Measurements from ENCODE around the gene ALPL. TPM values are rescaled to one million over a fixed set of nuclear protein-coding genes. Genes with fewer than 3 reads are reported as not detected.

Gene ALPL
- total RNA-seq, 1 donor from 2014 or later, result 10.0 TPM

DNA sequence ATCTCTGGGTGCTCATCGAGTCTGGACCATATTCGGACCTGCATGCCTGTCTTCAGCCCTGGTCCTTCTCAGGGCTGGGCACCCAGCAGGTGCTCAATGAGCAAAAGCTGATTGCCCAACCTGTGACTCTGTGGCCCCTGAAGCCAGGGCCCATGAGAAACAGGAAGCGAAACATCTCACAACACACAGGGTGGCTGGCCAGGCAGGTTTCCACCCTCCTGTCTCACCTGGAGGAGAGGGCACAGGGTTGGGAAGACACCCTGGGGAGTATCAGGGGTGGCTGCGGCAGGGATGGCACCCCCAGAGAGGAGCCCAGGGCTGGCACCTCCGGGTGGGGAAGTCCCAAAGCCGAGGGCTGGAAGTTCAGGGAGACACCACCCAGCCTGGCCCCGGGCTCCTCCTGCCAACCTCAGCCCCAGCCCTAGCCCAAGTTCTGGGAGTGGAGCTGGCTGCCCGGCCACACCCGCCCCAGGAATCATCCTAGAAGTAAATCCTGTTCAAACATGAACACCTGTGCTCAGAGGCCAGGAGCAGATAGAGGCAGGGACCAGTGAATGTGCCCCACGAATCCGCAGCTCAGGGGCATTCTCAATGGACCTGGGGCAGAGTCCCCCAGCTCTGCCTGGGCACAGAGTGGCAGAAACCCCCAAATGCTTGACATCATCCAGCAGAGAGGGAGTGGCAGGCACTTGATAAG is 105.3 kb downstream of the ALPL start:
- no peak overlapping the region for H3K4me3 Mint-ChIP-seq (ENCODE audit: unreplicated experiment)
- H3K9me3 Mint-ChIP-seq (ENCODE audit: unreplicated experiment), result peaks cover 6% of the 10 kb centered on the region
- TF ChIP-seq, protein P1, sequence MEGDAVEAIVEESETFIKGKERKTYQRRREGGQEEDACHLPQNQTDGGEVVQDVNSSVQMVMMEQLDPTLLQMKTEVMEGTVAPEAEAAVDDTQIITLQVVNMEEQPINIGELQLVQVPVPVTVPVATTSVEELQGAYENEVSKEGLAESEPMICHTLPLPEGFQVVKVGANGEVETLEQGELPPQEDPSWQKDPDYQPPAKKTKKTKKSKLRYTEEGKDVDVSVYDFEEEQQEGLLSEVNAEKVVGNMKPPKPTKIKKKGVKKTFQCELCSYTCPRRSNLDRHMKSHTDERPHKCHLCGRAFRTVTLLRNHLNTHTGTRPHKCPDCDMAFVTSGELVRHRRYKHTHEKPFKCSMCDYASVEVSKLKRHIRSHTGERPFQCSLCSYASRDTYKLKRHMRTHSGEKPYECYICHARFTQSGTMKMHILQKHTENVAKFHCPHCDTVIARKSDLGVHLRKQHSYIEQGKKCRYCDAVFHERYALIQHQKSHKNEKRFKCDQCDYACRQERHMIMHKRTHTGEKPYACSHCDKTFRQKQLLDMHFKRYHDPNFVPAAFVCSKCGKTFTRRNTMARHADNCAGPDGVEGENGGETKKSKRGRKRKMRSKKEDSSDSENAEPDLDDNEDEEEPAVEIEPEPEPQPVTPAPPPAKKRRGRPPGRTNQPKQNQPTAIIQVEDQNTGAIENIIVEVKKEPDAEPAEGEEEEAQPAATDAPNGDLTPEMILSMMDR (IDR thresholded peaks at IDR 0.05; ENCODE audit: partially characterized antibody, unreplicated experiment), result no peak
- no peak overlapping the region for H3K27ac Mint-ChIP-seq (ENCODE audit: unreplicated experiment)
- peaks cover 6% of the 10 kb centered on the region for H3K4me1 Mint-ChIP-seq (ENCODE audit: low read depth, unreplicated experiment)
- DNase-seq, result no peak
- no peaks in the 10 kb centered on the region for H3K36me3 Mint-ChIP-seq (ENCODE audit: unreplicated experiment)
- peaks cover 5% of the 10 kb centered on the region for H3K27me3 Mint-ChIP-seq (ENCODE audit: unreplicated experiment)

DNA sequence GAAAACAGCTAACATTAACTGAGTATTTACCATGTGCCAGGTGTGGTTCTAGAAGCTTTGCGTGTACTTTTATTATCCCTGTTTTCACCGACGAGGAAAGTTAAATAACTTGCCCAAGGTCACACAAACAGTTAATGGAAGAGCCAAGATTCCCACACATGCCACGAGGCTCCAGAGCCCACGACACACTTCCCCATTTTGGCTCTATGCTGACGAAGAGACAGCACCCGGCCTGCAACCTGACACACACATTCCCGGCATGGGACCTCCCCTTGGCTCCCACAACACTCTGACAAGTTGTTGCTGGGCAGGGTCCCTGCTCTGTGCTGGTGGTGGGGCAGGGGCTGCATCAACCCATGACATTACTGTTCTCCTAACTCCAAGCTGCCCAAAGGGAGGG is 107.1 kb downstream of the ALPL start:
- TF ChIP-seq, protein P1 (IDR thresholded peaks at IDR 0.05; ENCODE audit: partially characterized antibody, unreplicated experiment), result no peak
- DNase-seq, result no peak
- peaks cover 6% of the 10 kb centered on the region for H3K9me3 Mint-ChIP-seq (ENCODE audit: unreplicated experiment)
- H3K36me3 Mint-ChIP-seq (ENCODE audit: unreplicated experiment), result no peaks in the 10 kb centered on the region
- peaks cover 6% of the 10 kb centered on the region for H3K27me3 Mint-ChIP-seq (ENCODE audit: unreplicated experiment)
- peaks cover 8% of the 10 kb centered on the region for H3K4me1 Mint-ChIP-seq (ENCODE audit: low read depth, unreplicated experiment)
- H3K27ac Mint-ChIP-seq (ENCODE audit: unreplicated experiment), result no peak overlapping the region
- no peak overlapping the region for H3K4me3 Mint-ChIP-seq (ENCODE audit: unreplicated experiment)

DNA sequence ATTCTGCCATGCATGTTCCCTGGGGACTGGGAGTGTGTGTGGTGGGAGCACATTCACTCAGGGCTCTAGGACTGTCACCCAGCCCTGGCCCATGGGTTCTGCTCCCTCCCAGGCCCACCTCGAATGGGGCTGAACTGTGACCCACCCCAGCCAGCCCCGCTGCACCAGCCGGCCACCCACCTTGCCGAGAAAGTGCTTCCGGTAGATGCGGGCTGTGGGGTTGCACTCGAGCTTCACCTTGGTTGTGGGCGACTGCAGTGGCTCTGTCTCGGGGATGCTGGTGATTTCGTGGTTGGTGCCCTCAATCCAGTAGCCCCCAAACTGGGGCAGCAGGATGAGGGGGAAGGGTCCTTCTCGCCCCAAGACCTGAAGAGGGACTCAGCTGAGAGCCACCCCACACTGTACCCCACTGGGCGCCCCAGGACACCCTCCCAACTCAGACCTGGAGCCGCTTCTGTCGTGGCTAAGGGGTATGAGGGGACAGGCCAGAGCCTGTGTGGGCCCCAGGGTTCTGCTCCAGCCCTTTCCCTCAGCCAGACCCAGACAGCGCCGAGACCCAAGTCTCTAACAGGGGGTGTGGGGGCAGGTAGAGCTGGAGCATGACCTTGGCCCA is 108.0 kb downstream of the ALPL start:
- TF ChIP-seq, protein P1 (IDR thresholded peaks at IDR 0.05; ENCODE audit: partially characterized antibody, unreplicated experiment), result no peak
- Mint-ChIP-seq H3K27me3 (ENCODE audit: unreplicated experiment) (peaks cover 6% of the 10 kb centered on the region), H3K9me3 (ENCODE audit: unreplicated experiment) (peaks cover 6% of the 10 kb centered on the region), H3K36me3 (ENCODE audit: unreplicated experiment) (no peaks in the 10 kb centered on the region), H3K4me1 (ENCODE audit: low read depth, unreplicated experiment) (peaks cover 8% of the 10 kb centered on the region), H3K4me3 (ENCODE audit: unreplicated experiment) (no peak overlapping the region), H3K27ac (ENCODE audit: unreplicated experiment) (no peak overlapping the region)
- no peak for DNase-seq

DNA sequence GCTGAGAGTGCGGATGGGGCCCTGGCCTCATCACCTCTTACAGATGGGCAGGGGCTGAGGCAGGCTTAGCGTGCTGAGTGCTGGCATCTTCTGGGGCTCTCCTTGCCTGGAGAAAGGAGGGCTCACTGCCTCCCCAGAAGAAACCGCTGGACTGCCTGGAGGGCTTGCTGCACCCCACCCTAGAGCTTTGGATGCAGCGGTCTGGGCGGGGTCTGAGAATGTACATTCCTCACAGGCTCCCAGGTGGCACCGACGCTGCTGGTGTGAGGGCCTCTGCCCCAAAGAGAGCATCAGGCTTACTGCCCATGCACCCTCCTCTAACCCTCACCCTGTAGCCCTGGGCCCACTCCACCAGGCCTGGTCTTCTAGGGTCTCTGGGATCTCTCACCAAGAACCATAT is 108.8 kb downstream of the ALPL start:
- Mint-ChIP-seq H3K4me1 (ENCODE audit: low read depth, unreplicated experiment) (peaks cover 8% of the 10 kb centered on the region), H3K27ac (ENCODE audit: unreplicated experiment) (no peak overlapping the region), H3K27me3 (ENCODE audit: unreplicated experiment) (peaks cover 6% of the 10 kb centered on the region), H3K36me3 (ENCODE audit: unreplicated experiment) (no peaks in the 10 kb centered on the region), H3K9me3 (ENCODE audit: unreplicated experiment) (peaks cover 4% of the 10 kb centered on the region), H3K4me3 (ENCODE audit: unreplicated experiment) (no peak overlapping the region)
- DNase-seq, result no peak
- TF ChIP-seq, protein P1 (IDR thresholded peaks at IDR 0.05; ENCODE audit: partially characterized antibody, unreplicated experiment), result no peak
